LNCAP (cell line): Measurements from ENCODE around the gene SIRT7.

Experiments
- CTCF ChIP-seq: fragments of 450-650 bp; IDR thresholded peaks from 2 replicates; pipeline ENCODE4 v1.5.1; 2017; ENCODE audit warnings: mild to moderate bottlenecking

The SIRT7 gene

GRCh38 chr17:81863833-81864768 lies 53.9 kb downstream of the SIRT7 start:
- no peak for TF ChIP-seq CTCF

DNA sequence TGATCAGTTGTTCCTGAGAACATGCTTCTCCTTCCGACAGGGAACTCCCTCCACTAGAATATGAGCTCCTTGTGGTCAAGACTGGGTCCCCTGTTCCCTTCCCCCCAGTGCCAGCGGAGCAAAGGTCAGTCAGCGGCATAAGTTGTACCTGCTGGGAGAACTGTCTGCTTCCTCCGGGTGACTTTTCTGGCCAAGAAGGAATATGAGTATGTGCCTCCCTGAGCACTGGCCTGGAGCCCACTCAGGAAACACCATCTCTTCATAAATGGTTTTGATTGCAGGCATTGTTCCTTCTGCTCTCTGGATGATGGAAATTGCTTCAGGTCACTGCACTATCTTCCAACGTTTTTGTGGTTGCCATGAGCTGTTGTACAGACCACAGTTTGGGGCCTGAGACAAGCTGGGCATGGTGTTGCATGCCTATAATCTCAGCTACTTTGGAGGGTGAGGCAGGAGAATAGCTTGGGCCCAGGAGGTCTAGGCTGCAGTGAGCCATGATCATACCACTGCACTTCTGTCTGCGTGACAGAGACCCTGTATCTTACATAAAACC lies 54.8 kb downstream of the SIRT7 start:
- TF ChIP-seq CTCF = no peak
